HG03025 (cell line): Measurements from ENCODE around the gene NRG3.
"Not testable (repeated sequence)": the region's sequence is repeated elsewhere in the genome, so short reads cannot be mapped to it uniquely, and the experiment has no call there.

Source experiments
- ATAC-seq: cut with Tn5 transposase; IDR thresholded peaks from one replicate; pipeline ENCODE4 v1.9.1; 2021; ENCODE audit warnings: mild to moderate bottlenecking, moderate library complexity; ENCODE audit not compliant: unreplicated experiment, low FRiP score

Gene NRG3

GRCh38 chr10:82628373-82628772 is 753.4 kb downstream of the NRG3 start:
- ATAC-seq = no peak

GRCh38 chr10:82643076-82643475 is 768.1 kb downstream of the NRG3 start:
- ATAC-seq = no peak

GRCh38 chr10:82643601-82644000 is 768.6 kb downstream of the NRG3 start:
- ATAC-seq = no peak

GRCh38 chr10:82645221-82645620 is 770.2 kb downstream of the NRG3 start:
- no peak for ATAC-seq

- no peak for ATAC-seq
Observed at GRCh38 chr10:82653244-82654155, 778.5 kb downstream of the NRG3 start.

- no peak for ATAC-seq
Observed at GRCh38 chr10:82660205-82660604, 785.2 kb downstream of the NRG3 start.

GRCh38 chr10:82660986-82661385 is 786.0 kb downstream of the NRG3 start:
- ATAC-seq = no peak

- no peak for ATAC-seq
Observed at GRCh38 chr10:82661701-82662100, 786.7 kb downstream of the NRG3 start.

GRCh38 chr10:82668221-82668895 is 793.4 kb downstream of the NRG3 start:
- ATAC-seq = no peak

GRCh38 chr10:82674036-82674435 is 799.0 kb downstream of the NRG3 start:
- ATAC-seq = no peak

- ATAC-seq = not testable (repeated sequence)
Observed at GRCh38 chr10:82677932-82678331, 802.9 kb downstream of the NRG3 start.

GRCh38 chr10:82678451-82678850 is 803.5 kb downstream of the NRG3 start:
- ATAC-seq = not testable (repeated sequence)

GRCh38 chr10:82680608-82681007 is 805.6 kb downstream of the NRG3 start:
- no peak for ATAC-seq

GRCh38 chr10:82683945-82684344 is 809.0 kb downstream of the NRG3 start:
- ATAC-seq = no peak

- ATAC-seq = no peak
Observed at GRCh38 chr10:82685087-82685486, 810.1 kb downstream of the NRG3 start.

- no peak for ATAC-seq
Observed at GRCh38 chr10:82691211-82691610, 816.2 kb downstream of the NRG3 start.

GRCh38 chr10:82692458-82692857 is 817.5 kb downstream of the NRG3 start:
- ATAC-seq = no peak

GRCh38 chr10:82721831-82722230 is 846.8 kb downstream of the NRG3 start:
- ATAC-seq = no peak

GRCh38 chr10:82722273-82722672 is 847.3 kb downstream of the NRG3 start:
- ATAC-seq = no peak

- ATAC-seq = no peak
Observed at GRCh38 chr10:82736305-82736704, 861.3 kb downstream of the NRG3 start.

- no peak for ATAC-seq
Observed at GRCh38 chr10:82737549-82737948, 862.6 kb downstream of the NRG3 start.

- ATAC-seq = no peak
Observed at GRCh38 chr10:82738592-82738991, 863.6 kb downstream of the NRG3 start.
